Measurements from ENCODE around the gene AKR1E2.

AKR1E2 gene

DNA sequence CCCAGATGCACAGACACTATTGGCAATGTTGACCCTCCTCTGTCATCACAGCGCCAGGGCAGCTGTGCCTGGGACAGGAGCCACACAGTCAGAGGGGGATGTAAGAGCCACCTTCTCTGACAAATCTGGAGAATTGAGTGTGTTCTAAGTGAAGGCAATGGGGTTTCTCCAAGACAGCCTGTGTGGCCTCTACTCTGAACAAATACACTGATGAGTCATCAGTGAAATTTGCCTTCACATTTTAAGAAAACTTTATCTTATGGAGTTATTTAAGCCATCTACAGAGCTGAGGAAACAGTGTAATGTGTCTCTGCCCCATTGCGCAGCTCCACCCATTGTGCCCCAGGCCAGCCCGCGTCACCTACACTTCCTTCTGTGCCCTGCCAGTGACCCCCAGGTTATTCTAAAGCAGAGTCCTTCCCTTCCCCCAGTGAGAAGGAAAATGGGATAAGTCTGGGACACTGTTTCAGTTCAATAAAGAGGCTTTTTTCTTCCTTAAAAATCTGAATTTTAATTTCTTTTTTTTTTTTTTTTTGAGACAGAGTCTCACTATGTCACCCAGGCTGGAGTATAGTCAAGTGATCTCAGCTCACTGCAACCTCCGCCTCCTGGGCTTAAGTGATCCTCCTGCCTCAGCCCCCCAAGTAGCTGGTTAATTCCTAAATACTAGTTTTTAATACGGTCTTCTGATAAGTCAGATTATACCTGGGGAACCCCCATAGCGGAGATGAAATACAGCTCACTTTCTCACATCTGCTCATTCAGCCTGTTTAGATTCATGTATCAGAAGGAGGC is 21.8 kb downstream of the AKR1E2 start:
- no peak for DNase-seq

DNA sequence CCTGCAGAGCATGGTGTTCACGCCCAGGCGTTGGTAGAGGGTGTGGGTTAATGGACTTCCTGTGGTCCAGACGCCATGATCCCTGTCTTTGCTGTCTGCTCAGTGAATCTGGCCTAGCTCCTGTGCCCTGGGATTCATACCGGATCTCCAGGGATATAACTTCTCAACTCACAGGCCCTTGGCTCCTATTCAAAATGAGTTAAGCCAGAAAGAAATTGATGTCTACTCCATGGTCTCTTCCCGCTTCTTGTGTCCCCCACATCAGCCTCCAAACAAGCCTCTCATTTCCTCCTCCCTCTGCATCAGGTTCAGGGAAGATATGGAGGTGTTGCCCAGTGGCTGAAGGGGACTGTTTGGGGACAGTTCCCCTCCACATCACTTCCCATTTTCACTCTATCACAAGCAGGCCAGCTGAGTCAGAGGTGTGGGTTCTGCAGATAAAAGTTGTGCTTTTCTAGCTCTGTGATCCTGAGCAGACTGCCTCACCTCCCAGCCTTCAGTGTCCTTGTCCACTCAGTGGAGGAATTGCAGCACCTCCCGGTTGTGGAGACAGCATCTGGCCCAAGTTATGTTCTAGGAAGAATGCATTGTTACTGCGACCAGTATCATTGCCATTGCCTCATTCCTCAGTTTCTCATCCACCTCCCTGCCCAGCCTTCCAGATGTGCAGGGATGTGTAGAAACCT is 22.5 kb downstream of the AKR1E2 start:
- DNase-seq, result no peak

DNA sequence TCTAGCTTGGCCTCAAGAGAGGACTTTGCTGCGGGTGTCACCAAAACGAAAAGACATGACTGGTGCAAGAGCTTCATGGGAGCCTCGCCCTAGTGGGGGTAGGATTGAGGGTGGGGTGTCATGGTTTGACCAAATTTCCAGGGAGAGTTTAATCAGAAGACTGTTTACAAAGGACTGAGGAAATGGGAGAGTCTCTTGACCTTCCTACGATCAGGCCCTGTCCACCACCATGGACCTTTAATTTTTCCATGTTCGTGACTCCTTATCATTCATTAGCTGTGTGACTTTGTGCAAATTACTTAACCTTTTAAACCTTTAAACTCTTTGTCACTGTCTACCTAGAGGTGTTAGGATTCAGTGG is 23.0 kb downstream of the AKR1E2 start:
- no peak for DNase-seq

DNA sequence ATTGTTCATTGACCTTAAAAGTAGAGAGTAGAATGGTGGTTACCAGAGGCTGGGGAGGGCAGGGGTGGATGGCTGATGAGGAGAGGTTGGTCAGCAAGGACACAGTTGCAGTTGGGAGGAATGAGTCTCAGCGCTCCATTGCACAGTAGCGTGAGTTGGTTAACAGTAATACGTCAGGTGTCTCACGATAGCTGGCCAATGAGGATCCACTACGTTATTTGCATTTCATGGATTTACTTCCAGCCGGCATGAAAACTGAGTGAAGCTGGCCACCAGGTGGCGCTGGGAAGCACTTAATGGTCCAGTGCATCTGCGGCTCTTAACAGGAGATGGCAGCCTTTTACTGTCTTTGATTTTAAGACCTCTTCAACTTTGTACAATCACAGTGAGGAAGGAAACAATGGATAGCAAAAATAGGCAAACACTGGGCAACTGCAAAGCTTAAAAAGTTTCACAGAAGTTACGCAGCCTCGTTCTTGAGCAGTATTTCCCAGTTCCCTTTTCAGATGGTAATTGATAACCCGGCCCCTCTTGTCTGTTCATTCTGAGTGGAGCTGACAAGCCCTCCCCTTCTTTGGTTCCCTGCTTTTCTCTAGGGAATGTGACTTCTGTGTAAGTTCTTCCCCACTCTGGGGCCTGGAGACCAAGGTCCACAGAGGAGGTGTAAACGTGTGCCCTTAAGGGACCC is 23.7 kb downstream of the AKR1E2 start:
- peak; percentile 81 for DNase-seq

DNA sequence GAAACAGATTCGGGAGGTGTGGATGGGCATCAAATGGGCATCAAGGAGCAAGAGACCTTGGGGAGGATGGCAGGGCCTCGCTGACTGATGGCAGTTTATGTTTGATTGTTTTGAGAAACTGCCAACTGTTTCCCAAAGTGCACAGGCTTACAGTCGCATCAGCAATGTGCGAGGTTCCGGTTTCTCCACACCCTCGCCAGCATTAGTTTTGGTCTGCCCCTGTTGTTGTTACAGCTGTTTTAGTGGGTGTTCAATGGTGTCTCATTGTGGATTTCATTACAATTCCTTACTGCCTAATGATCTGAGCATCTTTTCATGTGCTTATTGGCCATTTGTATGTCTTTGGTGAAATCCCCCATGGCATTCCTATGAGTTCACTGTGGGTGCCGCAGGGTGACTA is 24.4 kb downstream of the AKR1E2 start:
- no peak for DNase-seq

DNA sequence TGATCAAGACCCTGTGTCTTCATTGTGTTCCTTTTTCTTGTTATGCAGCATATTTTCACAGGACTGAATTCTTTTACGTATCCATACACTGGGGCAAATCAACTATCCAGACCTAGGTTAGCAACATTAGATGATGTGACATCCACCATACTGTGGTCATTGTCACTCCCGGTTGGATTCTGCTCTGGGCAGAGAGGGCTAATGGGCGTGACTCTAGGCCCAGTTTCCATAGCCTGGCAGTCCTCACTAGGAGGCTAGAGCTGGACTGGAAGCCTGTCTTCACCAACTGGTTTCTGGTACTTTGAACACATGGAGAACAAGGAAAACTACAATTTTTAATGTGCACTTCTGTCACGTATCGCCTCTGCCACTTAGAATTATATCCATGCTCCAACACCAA is 25.2 kb downstream of the AKR1E2 start:
- DNase-seq, result no peak

DNA sequence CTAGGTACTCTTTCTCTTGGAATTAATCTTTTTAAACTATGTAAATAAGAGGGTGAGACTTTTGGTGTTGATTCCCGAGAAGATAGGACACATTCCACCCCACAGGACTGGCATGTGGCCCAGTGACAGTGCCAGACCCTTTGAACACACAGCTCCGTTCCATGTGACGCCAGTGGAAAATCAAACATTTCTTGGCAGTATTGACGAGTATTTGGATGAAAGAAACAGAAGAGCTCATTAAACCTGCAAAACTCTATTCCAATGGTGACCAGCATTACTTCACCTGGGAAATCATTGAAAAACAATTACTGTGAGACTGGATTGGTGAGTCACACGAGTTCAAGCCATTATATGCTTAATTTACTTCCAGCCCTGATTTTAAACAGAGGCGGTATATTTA is 25.8 kb downstream of the AKR1E2 start:
- no peak for DNase-seq

DNA sequence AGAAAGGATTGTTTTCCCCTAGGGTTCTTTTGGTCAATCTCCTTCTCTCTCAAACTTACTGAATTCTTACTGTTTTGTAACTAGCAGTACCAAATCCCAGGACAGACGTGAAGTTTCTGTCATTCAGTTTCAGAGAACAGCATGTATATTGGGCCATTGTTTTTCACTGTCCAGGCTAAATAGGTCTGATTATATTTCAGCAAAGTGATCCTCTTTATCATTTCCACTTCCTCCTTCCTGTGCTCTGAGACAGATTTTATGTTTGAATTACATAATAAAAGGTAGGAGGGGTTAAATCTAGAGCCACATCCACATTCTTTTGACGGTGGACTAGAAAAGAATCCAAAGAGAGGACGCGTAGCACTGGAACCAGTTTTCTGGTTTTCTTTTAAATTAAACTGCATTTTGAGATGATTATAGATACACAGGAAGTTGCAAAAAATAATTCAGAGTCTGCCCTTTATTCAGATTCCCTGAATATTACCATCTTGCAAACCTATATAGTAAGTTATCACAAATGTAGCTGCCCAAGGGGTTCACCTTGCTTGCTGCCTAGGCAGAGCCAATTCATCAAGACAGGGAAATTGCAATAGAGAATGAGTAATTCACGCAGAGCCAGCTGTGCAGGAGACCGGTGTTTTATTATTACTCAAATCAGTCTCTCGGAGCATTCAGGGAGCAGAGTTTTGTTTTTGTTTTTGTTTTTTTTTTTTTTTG is 40.1 kb downstream of the AKR1E2 start:
- no peak for DNase-seq

DNA sequence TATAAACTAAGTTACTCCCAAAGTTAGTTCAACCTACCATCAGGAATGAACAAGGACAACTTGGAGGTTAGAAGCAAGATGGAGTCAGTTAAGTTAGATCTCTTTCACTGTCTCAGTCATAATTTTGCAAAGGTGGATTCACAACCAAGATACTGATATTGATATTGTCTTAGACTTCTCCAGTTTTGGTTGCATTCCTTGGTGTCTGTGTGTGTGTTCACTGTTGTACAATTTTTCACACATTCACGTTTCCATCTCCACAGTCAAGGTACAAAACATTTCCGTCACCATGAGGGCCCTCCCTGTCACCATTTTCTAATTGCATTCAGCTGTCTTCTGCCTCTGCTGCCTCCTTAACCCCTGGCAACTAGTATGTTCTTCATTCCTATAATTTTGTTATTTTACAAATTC is 41.1 kb downstream of the AKR1E2 start:
- no peak for DNase-seq

DNA sequence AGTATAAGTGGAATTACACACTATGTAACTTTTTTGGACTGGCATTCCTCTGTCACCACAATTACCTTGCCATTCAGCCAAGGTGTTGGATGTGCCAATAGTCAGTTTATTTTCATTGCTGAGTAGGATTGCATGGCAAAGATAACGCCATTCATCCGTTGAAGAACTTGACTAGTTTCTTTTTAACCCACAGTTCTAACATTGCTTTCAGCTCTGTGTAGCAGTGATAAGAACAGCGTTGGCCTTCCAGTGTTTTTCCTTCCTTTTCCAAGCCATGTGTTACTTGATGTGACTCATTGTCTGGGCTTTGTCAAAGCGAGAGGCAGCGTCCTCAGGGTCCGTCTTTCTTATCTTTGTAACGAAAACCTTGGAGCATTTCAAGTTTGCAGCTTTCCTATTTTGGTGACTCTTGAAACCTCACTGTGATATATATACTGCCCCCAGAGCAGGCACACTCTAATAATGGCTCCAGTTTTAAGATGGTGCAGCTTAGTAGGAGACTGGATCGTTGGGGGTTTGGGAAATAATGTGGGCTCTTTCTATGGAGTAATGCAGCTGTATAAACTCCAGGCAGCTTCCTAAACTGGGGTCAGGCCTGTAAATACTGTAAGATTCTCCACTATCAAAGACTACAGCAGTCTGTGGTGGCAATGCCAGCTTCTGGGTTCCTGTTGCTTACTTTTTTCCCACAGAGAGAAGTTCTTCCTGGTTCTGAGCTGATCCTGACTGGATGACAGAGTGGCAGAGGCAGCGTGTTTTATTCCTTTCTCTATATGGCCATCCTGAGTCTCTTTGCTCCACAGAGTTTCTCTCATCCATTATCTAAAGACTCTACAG is 41.7 kb downstream of the AKR1E2 start:
- no peak for DNase-seq

DNA sequence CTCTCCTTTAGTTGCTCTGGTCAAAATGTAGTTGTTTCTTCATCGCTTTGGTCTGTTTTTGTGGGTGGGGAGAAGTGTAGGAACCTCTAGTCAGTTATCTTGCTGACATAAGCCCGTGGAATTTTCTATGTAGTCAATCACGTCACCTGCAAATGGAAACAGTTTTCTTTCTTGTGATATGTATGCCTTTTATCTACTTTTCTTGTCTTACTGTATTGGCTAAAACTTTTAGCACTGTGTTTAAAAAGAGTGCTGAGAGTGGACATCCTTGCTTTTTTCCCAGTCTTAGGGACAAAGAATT is 42.3 kb downstream of the AKR1E2 start:
- no peak for DNase-seq

DNA sequence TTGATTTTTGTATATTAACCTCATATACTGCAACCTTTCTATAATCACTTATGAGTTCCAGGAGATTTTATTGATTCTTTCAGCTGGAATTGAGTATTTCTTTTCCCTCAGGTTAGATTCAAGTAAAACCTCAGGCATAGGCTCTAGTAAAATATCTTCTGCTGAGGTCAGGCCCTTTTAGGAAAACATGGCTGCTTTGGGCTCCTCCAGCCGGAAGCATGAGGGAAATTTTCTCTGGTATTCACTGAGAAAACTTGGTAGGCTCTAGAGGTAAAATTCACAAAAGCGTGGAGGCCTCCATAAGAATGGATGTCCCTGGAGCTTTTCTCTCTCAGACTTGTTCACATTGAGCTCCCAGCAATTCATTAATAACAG is 56.7 kb downstream of the AKR1E2 start:
- DNase-seq, result no peak

DNA sequence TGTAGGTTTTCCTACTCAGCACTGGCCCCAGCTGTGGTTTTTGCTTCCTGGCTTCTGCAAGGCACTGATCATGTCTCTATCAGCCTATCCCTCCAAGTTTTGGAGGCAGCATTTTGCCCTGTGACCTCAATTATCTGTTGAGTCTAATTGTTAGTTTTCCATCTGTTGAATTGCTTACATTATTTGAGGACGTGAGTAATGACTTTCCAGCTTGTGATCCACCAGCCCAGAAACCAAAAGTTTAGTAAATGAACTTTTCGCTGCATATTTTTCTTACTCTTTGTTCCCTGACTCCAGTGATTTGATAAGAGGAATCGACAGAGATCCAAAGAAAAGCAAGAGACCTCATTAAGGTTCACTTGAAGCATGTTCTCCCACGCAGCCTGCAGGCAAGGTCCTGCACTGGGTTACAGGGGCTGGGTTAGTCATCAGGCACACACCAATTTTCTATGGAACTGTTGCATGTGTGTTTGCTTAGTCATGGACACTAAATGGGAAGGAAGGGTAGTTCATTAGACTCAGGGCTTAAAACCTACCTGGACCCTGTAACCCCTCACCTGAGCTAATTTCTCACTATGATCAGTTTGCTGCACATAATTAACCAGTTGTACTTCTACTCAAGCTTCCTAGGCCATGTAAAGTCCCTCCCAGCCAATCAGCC is 57.2 kb downstream of the AKR1E2 start:
- DNase-seq, result no peak

DNA sequence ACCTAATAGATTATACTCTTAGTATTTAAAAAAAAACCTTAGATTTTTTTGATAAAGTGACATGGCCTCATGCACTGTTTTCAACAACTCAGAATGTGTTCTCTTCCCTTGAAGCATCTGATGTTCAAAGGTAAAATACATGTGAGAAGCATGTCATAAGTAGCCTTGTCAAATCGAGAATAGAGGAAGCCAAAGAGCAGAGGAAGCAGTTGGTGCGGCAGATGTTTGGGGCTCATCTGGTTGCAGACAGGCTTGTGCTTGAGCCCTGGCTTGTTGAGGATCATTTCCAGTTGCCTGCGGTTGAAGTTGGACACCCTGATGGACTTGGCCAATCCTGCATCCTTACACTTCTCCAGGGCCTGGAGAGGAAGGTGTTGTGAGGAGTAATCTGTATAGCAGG is 59.2 kb downstream of the AKR1E2 start:
- DNase-seq, result peak; percentile 75

DNA sequence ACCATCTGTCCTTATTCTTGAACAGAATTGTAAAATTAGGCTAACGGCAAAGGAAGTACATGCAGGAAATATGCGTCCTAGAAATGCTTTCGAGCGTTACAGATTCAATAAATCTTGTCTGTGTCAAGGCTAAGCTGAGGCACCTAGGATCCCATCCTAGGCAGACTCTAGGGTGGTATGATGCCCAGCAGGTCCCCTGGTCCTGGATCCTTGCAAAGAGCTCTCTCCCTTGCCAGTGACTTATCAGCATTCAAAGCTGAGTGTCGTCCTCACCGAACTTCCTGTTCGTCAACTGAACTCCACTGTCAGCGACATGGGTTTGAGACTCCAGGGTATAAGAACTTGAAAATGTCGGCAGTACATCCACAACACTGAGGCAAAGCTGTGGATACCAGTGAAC is 61.5 kb downstream of the AKR1E2 start:
- DNase-seq, result no peak

DNA sequence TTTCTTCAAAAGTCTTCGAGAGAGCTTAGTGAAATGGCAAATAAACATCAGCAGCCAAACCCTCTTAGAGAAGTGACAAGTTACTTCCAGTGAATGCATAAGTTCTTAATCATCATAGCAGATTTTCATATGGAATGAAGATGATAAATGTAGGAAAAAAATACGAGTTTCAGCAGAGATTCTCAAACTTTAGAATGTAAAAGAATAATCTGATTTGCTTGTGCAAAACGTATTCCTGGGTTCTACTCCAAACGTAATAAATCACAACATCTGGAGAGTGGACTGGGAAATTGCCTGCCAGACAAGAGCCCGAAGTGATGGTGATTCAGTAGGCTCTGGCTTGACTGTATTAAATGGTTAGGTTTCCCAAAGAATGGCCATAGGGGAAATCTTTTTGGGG is 62.2 kb downstream of the AKR1E2 start:
- DNase-seq, result no peak

DNA sequence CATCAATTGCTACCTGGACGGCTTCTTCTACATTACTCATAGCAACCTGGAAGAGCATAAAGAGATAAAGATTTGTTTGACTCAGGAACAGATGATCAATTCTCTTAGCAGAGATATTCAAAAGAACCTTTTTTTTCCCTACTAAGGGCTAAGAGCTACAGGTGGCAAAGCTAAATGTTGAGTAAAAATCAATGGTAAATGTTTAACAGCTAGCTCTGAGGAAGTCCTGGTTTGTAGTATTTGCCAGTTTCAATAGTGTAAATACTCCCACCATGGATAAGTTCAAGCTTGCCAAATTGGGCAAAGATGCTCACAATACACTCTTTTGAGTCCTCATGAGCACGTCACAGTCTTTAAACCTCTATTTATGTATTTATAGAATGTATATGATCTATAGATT is 64.0 kb downstream of the AKR1E2 start:
- DNase-seq, result no peak

DNA sequence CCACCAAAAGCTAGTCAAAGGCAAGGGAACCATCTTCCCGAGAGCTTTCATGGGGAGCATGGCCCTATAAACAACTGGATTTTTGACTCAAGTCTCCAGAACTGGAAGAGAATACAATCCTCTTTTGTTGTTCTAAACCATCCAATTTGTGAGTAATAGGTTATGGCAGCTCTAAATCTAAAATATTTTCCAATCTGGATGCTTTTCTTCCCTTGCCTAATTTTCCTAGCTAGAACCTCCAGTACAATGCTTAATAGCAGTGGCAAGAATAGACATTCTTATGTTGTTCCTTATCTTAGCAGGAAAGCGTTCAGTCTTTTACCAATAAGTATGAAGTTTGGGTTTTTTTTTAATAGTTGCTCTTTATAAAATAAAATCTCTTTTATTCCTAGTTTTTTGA is 66.7 kb downstream of the AKR1E2 start:
- DNase-seq, result no peak

DNA sequence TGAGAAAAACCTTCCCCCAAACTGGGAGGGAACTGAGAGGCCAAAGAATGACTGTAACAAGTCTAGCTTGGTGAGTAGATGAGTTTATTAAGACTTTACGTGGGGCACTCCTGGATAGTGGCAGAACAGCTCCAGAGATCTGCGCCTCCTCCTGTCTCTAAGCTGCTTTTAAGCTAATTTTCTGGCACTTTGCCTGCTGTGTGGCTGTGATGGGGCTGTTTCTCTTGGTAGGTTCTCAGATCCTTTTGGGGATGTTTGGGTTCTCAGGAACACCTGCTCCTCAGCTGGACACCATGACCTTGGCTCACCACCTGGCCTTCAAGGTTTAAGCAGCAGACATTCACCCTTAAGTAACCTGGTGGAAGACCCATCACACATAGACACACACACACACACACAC is 68.3 kb downstream of the AKR1E2 start:
- DNase-seq, result no peak
